ENCODE results near the gene TEX22.
A peak's percentile ranks its signal among the peaks of the same experiment; 100 is the strongest.

Gene TEX22

DNA sequence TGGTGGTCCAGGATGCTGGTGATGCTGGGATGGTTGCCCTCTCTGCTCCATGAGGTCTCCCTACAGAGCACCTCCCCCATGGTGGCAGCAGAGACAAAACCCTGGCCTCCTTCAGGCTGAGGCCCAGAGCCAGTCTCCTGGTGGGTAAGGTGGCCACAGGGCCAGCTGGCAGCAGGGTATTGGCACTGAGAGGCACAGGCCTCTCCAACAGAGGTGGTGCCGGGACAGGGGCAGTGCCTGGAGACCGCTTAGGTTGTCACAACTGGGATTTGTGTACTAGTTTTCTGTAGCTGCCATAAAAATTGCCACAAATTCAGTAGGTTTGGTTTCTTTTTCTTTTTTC is 15.2 kb downstream of the TEX22 start:
- peaks cover 14% of the 10 kb centered on the region for H3K27me3 Mint-ChIP-seq
- no peak for ATAC-seq (ENCODE audit: low read depth)
- no peaks in the 10 kb centered on the region for H3K36me3 Mint-ChIP-seq
- H3K4me1 Mint-ChIP-seq: peaks cover 5% of the 10 kb centered on the region
- no peak overlapping the region for H3K27ac Mint-ChIP-seq
- no peak for DNase-seq (ENCODE audit: low spot score in 2 of 2)
- H3K9me3 Mint-ChIP-seq: no peaks in the 10 kb centered on the region
- H3K4me3 Mint-ChIP-seq: no peak overlapping the region

DNA sequence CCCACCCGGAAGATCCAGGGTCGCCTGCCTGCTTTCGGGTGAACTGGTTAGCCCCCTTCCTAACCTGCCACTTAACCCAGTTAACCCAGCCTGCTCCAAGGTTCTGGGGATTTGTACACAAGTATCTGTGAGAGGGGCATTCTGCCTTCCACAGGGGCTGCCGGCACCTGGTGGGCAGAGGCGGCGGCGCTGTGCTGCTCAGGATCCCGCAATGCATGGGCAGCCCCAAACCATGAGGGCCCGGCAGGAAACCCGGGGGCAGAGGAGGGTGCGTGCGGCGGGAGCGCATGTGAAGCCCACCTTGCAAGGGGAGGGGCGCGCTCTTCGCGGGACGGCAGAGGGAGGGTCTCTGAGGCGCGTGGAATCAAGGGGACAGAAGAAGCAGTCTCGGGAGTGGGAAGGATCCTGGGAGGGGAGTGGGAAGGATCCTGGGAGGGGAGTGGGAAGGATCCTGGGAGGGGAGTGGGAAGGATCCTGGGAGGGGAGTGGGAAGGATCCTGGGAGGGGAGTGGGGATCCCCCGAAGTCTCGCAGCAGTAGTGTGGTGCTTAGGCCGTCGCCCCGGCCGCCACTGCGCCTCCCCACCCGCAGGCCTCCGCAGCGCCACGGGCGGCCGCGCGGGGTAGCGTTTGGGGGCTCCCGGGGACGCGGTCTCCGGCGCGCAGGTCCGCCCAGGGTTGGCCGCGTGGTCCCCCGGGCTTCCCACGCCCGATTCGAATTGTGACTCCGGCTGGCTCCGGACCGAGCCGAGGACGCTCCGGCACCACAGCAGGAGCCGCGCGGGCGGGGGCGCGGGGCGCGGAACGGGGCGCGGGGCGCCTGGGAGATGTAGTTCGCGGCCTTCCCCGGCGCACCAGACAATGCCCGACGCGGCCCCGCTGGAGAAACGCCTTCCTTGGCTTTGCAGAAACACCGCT is 16.4 kb downstream of the TEX22 start:
- peak; percentile 82 for ATAC-seq (ENCODE audit: low read depth)
- Mint-ChIP-seq H3K9me3 (no peaks in the 10 kb centered on the region), H3K36me3 (no peaks in the 10 kb centered on the region), H3K27me3 (peaks cover 18% of the 10 kb centered on the region), H3K4me1 (peaks cover 5% of the 10 kb centered on the region), H3K27ac (no peak overlapping the region), H3K4me3 (peak overlapping the region; percentile 72)
- peak; percentile 62 to 85 for DNase-seq (ENCODE audit: low spot score in 2 of 2)

GRCh38 chr14:105415481-105416428 is 17.4 kb downstream of the TEX22 start:
- peaks cover 6% of the 10 kb centered on the region for H3K4me1 Mint-ChIP-seq
- ATAC-seq (ENCODE audit: low read depth) (no peak), DNase-seq (ENCODE audit: low spot score in 2 of 2) (no peak)
- H3K27me3 Mint-ChIP-seq: peaks cover 18% of the 10 kb centered on the region
- no peak overlapping the region for H3K27ac Mint-ChIP-seq
- no peaks in the 10 kb centered on the region for H3K36me3 Mint-ChIP-seq
- H3K4me3 Mint-ChIP-seq: peak overlapping the region; percentile 62
- no peaks in the 10 kb centered on the region for H3K9me3 Mint-ChIP-seq

DNA sequence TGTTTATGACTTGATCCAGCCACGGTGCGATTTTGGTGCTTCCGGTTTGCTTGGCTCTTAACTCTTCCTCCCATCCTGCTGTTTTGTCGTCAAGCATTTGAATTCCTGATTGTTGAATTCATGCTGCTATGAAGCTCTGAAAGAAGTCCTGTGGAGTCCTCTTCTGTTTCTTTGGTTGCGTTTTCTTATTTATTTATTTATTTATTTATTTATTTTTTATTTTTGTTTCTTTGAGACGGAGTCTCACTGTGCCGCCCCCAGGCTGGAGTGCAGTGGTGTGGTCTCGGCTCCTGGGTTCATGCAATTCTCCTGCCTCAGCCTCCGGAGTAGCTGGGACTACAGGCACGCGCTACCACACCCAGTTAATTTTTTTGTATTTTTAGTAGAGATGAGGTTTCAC is 18.3 kb downstream of the TEX22 start:
- no peak overlapping the region for H3K4me3 Mint-ChIP-seq
- no peaks in the 10 kb centered on the region for H3K9me3 Mint-ChIP-seq
- H3K36me3 Mint-ChIP-seq: no peaks in the 10 kb centered on the region
- H3K4me1 Mint-ChIP-seq: peaks cover 15% of the 10 kb centered on the region
- H3K27ac Mint-ChIP-seq: no peak overlapping the region
- no peak for ATAC-seq (ENCODE audit: low read depth)
- H3K27me3 Mint-ChIP-seq: peaks cover 18% of the 10 kb centered on the region
- no peak for DNase-seq (ENCODE audit: low spot score in 2 of 2)

DNA sequence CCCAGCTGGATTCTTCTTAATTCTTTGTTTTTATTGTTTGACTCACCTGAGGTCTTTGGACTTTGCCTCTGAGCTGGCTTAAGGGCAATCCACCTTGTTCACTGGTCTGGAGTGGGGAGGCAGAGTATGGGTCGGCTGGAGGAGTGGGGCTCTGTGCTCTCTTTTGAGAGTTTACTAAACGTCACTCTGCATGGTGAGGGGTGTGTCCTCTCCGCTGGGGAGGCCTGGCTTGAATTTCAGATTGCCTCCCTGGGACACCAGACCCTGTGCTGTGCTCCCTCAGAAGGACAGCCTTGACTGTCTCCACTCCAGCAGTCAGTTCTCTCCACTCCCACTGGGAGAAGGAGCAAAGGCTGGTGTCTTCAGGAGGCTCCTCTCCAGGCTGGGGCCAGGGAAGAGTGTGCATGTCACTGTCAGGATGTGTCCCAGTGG is 19.4 kb downstream of the TEX22 start:
- no peaks in the 10 kb centered on the region for H3K9me3 Mint-ChIP-seq
- DNase-seq (ENCODE audit: low spot score in 2 of 2) (no peak), ATAC-seq (ENCODE audit: low read depth) (no peak)
- H3K27ac Mint-ChIP-seq: no peak overlapping the region
- no peak overlapping the region for H3K4me3 Mint-ChIP-seq
- H3K27me3 Mint-ChIP-seq: peaks cover 16% of the 10 kb centered on the region
- H3K4me1 Mint-ChIP-seq: peaks cover 22% of the 10 kb centered on the region
- H3K36me3 Mint-ChIP-seq: no peaks in the 10 kb centered on the region

GRCh38 chr14:105418269-105419194 is 20.2 kb downstream of the TEX22 start:
- H3K4me3 Mint-ChIP-seq: peak overlapping the region; percentile 78
- peaks cover 8% of the 10 kb centered on the region for H3K27me3 Mint-ChIP-seq
- peak overlapping the region; percentile 50 for H3K27ac Mint-ChIP-seq
- H3K9me3 Mint-ChIP-seq: no peaks in the 10 kb centered on the region
- peaks cover 24% of the 10 kb centered on the region for H3K4me1 Mint-ChIP-seq
- no peak for DNase-seq (ENCODE audit: low spot score in 2 of 2)
- H3K36me3 Mint-ChIP-seq: no peaks in the 10 kb centered on the region
- ATAC-seq (ENCODE audit: low read depth): no peak

DNA sequence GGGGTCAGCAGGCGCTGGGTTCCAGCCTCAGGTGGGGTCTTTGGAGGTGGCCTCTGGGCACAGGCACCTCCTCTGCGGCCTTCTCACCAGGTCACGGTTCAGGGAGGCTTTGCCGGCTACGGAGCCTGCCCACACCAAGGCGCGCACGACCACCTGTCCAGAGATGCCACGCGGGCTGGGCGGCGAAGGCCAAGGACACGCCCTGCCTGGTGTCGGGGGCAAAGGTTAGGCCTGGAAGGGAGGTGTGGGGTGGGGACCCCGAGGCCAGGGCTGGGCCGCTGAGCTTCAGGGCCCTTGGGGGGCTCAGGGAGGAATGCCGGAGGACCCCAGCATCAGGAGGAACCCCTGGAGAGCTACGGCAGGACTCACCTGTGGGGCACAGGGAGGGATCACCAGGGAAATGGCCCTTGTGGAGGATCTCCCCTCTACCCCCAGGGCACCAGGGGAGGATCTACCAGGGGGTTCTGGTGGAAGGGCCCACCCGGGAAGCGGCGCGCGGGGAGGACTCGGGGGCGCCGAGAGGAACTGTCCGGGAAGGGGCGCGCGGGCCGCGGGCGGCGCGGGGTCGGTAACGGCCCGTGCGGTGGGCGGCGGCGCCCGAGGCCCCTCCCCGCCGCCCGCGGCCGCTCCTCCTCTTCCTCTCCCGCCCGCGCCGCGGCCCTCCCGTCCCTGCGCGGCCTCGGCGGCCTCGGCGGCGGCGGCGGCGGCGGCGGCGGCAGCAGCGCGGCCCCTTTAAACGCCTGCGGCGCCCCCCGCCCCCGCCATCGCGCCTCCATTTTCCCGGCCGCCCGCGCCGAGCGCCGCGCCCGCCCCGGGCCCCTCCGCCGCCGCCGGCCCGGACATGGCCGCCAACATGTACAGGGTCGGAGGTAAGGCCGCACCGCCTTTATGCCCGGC is 21.1 kb downstream of the TEX22 start, which contains the start of gene MTA1:
Gene MTA1, plus strand, starts transcription at position 633 of the 897 bp plus-strand sequence. Its CDS starts 209 bp downstream, at position 842.
- DNase-seq (ENCODE audit: low spot score in 2 of 2) (peak in 1 of 2 donors; percentile 38), ATAC-seq (ENCODE audit: low read depth) (peak; percentile 65)
- Mint-ChIP-seq H3K4me3 (peak within 1 kb of the TSS; percentile 95), H3K27ac (peak within 1 kb of the TSS; percentile 90), H3K27me3 (peaks cover 6% of the 10 kb centered on the region), H3K9me3 (no peaks in the 10 kb centered on the region), H3K4me1 (peaks cover 26% of the 10 kb centered on the region), H3K36me3 (no peaks in the 10 kb centered on the region)

GRCh38 chr14:105420101-105420973 is 22.0 kb downstream of the TEX22 start:
- Mint-ChIP-seq H3K27me3 (peaks cover 6% of the 10 kb centered on the region), H3K4me1 (peaks cover 26% of the 10 kb centered on the region), H3K36me3 (no peaks in the 10 kb centered on the region), H3K9me3 (no peaks in the 10 kb centered on the region), H3K4me3 (peak overlapping the region; percentile 95), H3K27ac (peak overlapping the region; percentile 90)
- DNase-seq (ENCODE audit: low spot score in 2 of 2): no peak
- ATAC-seq (ENCODE audit: low read depth): peak; percentile 5

DNA sequence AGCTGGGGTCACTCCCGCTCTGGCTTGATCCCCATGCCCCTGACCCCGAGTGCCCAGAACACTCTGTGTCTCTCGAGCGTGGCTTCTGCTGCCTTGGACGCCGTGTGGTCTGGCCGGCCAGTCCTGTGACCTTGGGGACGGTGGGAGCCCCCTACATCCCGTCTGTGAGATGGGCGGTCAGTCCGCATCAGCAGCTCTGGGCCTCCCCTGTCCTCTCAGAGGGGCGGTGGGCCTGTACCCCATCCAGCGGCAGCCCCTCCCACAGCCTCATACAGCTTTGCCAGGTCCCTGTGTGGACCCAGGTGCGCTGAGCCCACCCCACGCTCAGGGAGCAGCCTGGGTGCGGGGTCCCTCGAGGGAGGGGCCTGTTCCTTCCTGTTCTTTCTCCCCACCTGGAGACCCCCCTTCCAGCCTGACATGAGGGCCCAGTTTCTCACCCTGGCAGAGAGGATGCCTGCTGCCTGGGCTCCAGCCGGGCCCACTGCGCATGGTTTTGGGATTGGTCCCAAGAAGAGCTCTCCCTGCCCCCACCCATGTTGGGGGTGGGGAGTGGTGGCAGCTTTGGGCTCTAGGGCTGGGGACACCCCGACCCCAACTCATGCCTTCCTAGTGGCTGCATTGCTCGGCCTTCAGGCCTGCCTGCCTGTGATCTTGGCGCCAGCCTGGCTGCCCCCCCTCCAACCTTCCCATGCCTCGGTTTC is 22.8 kb downstream of the TEX22 start:
- Mint-ChIP-seq H3K9me3 (no peaks in the 10 kb centered on the region), H3K27ac (peak overlapping the region; percentile 90)
- no peak for DNase-seq (ENCODE audit: low spot score in 2 of 2)

DNA sequence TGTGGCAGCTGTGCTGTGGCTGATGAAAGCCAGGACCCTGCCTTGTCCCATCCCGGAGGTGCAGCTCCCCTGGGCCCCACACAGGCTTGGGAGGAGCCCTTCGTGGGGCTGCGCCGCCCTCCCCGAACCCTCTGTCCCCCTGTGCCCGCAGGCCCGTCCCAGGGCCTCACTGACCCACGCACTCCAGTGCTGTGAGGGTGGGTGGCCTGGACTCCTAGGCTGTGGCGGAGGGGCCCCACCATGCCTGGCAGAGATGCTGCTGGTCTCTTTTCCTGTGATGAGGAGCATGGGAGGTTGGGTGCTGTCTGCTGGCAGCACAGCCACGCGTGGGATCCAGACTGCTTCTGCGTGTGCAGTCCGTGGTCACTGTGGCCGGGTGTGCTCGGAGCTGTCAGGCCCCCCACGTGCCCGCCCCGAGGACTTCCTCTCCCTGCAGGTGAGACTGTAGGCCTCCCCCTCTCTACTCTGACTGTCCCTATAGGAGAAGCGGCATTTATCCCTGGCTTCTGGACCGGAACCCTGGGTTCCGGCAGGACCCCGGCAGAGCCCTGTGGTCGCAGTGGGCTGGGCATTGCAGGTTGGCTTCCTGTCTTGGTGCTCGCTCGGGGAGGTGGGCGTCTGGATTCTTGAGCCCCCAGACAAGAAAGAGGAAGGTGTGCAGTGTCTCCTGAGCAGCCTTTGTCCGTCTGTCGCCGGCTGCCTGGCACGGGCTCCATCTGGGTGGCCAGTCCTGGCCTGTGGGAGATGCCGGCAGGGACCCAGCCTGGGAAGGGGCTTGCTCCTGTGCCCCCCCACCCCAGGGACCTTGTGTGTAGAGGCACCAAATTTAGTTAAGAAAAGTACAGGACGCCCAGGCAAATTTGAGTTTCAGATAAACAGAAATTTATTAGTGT is 23.6 kb downstream of the TEX22 start:
- ATAC-seq (ENCODE audit: low read depth): peak; percentile 29
- H3K4me3 Mint-ChIP-seq: peak overlapping the region; percentile 95
- no peak overlapping the region for H3K27ac Mint-ChIP-seq
- peaks cover 26% of the 10 kb centered on the region for H3K4me1 Mint-ChIP-seq
- no peaks in the 10 kb centered on the region for H3K9me3 Mint-ChIP-seq
- no peak for DNase-seq (ENCODE audit: low spot score in 2 of 2)
- H3K36me3 Mint-ChIP-seq: peaks cover 4% of the 10 kb centered on the region
- H3K27me3 Mint-ChIP-seq: peaks cover 4% of the 10 kb centered on the region

More for the DNA sequence above, 22.8 kb downstream of the TEX22 start:
- Mint-ChIP-seq H3K4me3 (peak overlapping the region; percentile 95), H3K4me1 (peaks cover 26% of the 10 kb centered on the region), H3K36me3 (peaks cover 2% of the 10 kb centered on the region), H3K27me3 (peaks cover 6% of the 10 kb centered on the region)
- no peak for ATAC-seq (ENCODE audit: low read depth)

Data from memory B cell (primary cell).